GM18861 (cell line): Measurements from ENCODE around the gene ITPRIPL2.

ENCODE experiments used
- ATAC-seq: cut with Tn5 transposase; IDR thresholded peaks from one replicate; pipeline ENCODE4 v1.9.1; 2021; ENCODE audit not compliant: unreplicated experiment

ITPRIPL2 gene

GRCh38 chr16:19119564-19119963, 5.8 kb downstream of the ITPRIPL2 start:
- no peak for ATAC-seq

DNA sequence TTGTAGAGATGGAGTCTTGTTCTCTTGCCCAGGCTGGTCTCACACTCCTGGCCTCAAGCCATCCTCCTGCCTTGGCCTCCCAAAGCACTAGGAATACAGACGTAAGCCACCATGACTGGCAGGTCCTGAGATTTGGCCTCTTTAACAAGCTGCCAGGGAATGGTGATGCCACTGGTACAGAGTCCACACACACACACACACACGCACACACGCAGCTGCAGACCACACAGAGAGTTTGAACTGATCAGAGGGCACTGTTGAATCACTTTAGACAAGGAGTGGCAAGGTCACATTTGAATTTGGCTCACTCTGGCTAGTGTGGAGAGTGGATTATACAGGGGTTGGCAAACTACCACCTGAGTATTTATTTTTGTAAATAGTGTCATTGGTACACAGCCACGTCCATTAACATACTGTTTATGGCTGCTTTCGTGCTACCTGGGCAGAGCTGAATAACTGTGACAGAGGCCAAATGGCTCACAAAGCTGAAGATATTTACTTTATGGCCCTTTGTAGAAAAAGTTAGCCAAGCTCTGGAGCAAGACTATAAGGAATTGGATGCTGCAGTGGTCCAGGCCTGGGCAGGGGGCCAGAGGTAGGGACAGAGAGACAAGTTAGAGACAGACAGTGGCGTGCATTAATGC, 9.9 kb downstream of the ITPRIPL2 start:
- ATAC-seq = no peak

- ATAC-seq = no peak
Observed at GRCh38 chr16:19126300-19126699, 12.5 kb downstream of the ITPRIPL2 start.

- ATAC-seq = no peak
Observed at GRCh38 chr16:19127205-19127604, 13.4 kb downstream of the ITPRIPL2 start.

- peak; percentile 41 for ATAC-seq
Observed at GRCh38 chr16:19127674-19128131, 13.9 kb downstream of the ITPRIPL2 start.

DNA sequence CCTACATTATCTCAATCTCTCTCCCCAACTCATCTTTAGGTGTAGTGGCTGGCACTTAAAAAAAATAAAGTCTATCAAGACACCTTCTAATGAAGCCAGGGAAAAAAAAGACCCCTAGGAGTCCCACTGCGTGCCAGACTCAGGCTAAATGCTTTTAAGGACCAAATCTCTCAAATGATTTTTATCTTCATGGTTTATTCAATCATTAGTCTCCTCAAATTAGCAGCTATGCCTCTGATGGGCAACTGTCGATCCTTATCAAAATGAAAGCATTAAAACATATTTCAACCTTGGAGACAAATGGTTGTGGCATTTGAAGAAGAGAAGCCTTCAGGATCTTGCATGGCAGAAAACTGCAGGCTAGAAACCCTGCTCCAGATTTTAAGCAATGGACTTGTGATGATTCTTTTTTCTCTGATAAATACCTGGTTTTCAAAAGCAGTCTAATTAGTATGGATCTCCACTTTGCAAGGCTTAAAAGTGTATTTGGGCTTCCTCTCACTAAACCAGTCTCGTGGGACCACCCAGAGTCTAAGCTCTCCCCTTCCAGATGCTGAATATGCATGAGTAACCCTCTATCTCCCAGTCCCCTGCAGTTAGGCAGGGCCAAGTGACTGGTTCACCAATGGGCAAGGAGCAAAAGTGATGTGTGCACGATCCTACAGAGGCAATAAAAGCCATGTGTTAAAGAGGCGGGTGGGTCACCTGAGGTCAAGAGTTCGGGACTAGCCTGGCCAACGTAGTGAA, 14.9 kb downstream of the ITPRIPL2 start:
- no peak for ATAC-seq

GRCh38 chr16:19130385-19130784, 16.6 kb downstream of the ITPRIPL2 start:
- ATAC-seq = no peak

DNA sequence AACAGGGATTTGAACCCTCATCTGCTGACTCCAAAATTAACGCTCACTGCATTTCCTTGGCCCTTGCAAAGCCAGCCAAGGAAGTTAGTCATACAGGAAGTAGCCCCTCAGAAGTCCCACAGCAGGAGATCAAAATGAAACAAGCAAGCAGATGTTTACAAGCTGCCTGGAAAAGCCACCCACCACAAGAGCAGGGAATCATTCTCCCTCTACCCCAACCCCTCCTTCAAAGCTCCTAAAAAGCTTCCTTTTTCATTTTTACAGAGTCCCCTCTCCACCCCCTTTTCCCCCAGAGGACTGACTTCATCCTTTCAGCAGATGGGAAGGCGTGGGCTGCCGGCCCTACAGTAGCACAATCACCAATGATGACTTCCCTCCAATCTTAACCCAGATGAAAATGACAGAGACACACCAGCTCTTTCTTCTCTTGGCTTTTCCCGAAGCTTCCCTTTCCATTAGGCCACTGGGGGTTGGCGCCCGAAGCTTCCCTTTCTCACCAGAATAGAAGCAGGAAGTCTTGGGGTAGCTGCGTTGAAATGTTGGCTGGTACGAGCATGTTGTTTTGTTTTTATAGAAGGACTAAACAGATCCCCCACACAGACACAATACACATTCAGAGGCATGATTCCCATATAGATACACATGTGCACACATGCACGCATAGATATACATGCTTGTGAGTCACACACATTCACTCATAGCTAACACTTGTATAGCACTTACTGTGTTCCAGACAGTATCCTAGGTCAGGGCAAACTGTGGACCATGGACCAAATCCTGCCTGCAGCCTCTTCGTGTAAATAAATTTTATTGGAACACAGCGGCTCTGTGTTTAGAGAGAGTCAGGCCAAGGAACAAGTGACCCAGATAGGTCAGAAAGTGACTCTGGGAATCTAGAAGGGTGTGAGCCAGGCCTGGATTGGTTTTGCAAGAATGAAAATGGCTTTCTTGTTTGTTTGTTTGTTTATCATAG, 17.4 kb downstream of the ITPRIPL2 start:
- no peak for ATAC-seq

GRCh38 chr16:19131825-19132218, 18.1 kb downstream of the ITPRIPL2 start:
- no peak for ATAC-seq

DNA sequence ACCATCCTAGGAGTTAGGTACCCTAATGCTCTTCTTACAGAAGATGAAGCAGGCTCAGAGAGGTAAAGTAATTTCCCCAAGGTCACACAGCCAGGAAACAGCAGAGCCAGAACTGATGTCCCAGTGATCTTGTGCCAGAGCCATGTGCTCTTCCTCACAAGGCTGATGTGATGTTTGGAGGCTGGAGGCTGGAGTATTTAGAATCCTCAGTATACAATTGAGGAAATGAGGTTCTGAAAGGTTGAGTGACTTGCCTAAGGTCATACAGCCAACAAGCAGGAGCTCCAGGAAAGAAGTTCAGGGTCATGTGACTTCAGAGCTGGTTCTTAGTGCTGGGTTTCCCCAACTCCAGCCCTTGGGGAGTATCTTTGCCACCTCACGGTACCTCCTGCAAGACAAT, 18.5 kb downstream of the ITPRIPL2 start:
- no peak for ATAC-seq

DNA sequence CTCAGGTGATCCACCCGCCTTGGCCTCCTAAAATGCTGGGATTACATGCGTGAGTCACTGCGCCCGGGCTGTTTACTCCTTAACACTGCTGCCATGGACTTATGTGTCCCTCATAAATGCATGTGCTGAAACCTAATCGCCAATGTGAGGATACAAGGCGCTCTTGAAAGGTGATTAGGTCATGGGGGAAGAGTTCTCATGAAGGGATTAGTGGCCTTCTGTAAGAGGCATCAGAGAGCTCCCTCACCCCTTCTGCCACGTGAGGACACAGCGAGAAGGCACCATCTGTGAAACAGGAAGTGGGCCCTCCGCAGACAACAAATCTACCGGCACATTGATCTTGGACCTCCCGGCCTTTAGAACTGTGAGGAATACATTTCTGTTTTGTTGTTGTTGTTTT, 19.1 kb downstream of the ITPRIPL2 start:
- no peak for ATAC-seq

DNA sequence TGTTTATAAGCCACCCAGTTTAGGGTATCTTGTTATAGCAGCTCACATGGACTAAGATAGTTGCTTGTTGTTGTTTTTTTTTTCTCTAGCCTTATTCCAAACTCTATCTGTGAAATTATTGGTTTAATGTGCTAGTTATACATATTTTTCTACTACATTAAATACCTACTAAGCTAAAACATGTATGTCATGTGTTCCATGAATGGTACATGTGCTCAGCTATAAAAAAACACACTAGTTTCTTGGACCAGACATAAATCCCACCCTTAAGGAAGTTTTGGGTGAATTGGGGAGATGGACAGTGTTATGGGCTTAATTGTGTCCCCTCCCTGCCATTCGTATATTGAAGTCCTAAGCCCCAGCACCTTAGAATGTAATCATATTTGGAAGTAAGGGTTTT, 19.8 kb downstream of the ITPRIPL2 start:
- no peak for ATAC-seq

- ATAC-seq = no peak
Observed at GRCh38 chr16:19135201-19135842, 21.6 kb downstream of the ITPRIPL2 start.

GRCh38 chr16:19135896-19136438, 22.2 kb downstream of the ITPRIPL2 start:
- ATAC-seq = no peak

- ATAC-seq = no peak
Observed at GRCh38 chr16:19136549-19137196, 22.9 kb downstream of the ITPRIPL2 start.

DNA sequence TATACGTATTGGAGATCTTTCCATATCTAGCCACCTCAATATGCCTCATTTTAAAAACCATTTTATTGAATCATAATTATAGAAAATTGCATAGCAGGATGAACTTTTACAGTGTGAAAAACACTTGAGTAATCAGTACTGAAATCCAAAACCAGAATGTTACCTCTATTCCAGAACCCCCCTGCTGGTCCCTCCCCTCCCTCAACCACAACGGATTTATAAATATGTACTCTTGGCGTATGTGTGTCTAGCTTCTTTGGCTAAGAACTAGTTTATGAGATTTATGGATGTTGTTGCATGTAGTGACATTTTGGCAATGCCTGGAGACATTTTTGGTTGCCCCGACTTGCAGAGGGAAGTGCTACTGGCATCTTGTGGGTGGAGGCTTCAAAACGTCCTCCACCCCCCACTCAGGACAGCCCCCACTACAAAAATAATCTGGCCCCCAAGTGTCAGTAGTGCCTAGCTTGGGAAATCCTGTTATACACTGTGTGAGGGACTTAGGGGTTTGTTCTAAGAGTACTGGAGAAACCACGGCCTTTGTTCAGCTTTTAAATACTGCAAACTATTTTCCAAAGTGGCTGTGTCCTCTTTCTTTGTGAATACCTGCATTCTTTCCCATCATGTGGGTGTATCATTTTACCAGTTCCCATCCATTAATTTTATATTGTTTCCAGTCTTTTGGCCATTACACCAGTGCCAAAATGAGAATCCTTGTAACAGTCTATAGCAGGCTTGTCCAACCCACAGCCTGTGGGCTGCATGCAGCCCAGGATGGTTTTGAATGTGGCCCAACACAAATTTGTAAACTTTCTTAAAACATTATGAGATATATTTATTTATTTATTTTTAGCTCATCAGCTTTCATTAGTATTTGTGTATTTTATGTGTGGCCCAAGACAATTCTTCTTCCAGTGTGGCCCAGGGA, 23.7 kb downstream of the ITPRIPL2 start:
- no peak for ATAC-seq

DNA sequence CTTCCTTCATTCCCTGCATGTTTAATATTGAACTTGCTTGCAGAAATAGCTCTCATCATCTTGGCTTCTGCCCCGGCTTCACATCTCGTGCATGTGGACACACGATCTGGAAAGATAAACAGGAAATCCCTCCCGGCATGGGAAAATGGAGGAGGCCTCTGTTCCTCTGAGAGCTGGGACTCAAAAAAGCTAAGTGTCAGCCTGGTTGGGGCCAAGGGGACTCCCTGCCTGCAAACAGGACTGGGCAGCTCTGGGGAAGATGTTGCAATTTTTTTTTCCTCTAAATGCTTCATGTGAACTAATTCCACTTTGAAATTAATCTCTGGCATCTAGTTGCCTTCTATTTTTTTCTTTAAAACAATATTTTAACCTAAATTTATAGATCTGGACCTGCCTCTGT, 24.8 kb downstream of the ITPRIPL2 start:
- no peak for ATAC-seq

GRCh38 chr16:19139436-19140091, 25.8 kb downstream of the ITPRIPL2 start:
- ATAC-seq = no peak

GRCh38 chr16:19140396-19140795, 26.6 kb downstream of the ITPRIPL2 start:
- no peak for ATAC-seq
